ENCODE data around the gene ICAM3.

DNA sequence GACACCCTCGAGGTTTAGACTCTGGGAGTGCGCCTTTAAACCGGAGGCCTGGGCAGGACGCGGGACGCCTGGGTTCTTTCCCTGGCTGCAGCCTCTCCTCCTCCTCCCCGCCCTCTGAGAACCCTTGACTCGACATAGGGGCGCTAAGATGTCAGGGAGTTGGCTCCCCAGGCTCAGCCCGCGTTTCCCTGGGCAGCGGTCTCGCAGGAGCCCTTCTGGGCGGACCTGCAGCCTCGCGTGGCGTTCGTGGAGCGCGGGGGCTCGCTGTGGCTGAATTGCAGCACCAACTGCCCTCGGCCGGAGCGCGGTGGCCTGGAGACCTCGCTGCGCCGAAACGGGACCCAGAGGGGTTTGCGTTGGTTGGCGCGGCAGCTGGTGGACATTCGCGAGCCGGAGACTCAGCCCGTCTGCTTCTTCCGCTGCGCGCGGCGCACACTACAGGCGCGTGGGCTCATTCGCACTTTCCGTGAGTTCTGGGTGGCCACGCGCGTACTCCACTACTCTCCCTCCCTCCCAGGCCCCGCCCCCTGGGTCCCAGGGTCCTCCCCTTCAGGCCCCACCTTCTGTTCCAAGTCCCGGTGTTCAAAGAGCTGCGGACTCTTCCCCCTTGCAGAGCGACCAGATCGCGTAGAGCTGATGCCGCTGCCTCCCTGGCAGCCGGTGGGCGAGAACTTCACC lies 48.4 kb downstream of the ICAM3 start:
- TF ChIP-seq, protein P1, sequence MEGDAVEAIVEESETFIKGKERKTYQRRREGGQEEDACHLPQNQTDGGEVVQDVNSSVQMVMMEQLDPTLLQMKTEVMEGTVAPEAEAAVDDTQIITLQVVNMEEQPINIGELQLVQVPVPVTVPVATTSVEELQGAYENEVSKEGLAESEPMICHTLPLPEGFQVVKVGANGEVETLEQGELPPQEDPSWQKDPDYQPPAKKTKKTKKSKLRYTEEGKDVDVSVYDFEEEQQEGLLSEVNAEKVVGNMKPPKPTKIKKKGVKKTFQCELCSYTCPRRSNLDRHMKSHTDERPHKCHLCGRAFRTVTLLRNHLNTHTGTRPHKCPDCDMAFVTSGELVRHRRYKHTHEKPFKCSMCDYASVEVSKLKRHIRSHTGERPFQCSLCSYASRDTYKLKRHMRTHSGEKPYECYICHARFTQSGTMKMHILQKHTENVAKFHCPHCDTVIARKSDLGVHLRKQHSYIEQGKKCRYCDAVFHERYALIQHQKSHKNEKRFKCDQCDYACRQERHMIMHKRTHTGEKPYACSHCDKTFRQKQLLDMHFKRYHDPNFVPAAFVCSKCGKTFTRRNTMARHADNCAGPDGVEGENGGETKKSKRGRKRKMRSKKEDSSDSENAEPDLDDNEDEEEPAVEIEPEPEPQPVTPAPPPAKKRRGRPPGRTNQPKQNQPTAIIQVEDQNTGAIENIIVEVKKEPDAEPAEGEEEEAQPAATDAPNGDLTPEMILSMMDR (conservative IDR thresholded peaks at IDR 0.05 in 1 of 2, IDR thresholded peaks at IDR 0.05 in 1 of 2; ENCODE audit: extremely low read depth in 1 of 2, insufficient read depth in 1 of 2, low read depth in 1 of 2, low read length in 2 of 2) = no peak
- TF ChIP-seq EZH2 (IDR thresholded peaks at IDR 0.05; ENCODE audit: borderline replicate concordance, low read length) = no peak

All from mammary epithelial cell (primary cell).